Activated B cell treated with CpG ODN at 0.5 μM for 24 hours (primary cell): ENCODE data around the gene ARSB. TPM values are rescaled to one million over a fixed set of nuclear protein-coding genes. Genes with fewer than 3 reads are reported as not detected.
"Not testable (repeated sequence)": the region's sequence is repeated elsewhere in the genome, so short reads cannot be mapped to it uniquely, and the experiment has no call there.

Experiments
- ATAC-seq: fragments of 200-7000 bp; cut with Tn5 transposase; one replicate; pipeline ENCODE4 v1.10.0; 2021; ENCODE audit warnings: low read depth, mild to moderate bottlenecking, moderate library complexity
- CTCF ChIA-PET: fragments of 350-600 bp; sonication (Branson Sonifier 250); formaldehyde crosslinking; loops from one replicate; lab custom pipeline; 2021; ENCODE audit warnings: antibody characterized with exemption; lab: Charles Lee
- POLR2A ChIA-PET: fragments of 350-600 bp; sonication (Branson Sonifier 250); formaldehyde crosslinking; loops from one replicate; lab custom pipeline; 2021; ENCODE audit warnings: antibody characterized with exemption; lab: Charles Lee
- DNase-seq: peaks from one replicate; pipeline ENCODE4 v3.0.0; 2022
- H3K27ac Mint-ChIP-seq: one replicate; pipeline ENCODE4 v1.8.0; 2020; ENCODE audit warnings: mixed read lengths
- H3K27me3 Mint-ChIP-seq: one replicate; pipeline ENCODE4 v1.8.0; 2021; ENCODE audit warnings: mixed read lengths
- H3K36me3 Mint-ChIP-seq: one replicate; pipeline ENCODE4 v1.8.0; 2021; ENCODE audit warnings: low read depth, mixed read lengths
- H3K4me1 Mint-ChIP-seq: one replicate; pipeline ENCODE4 v1.8.0; 2021; ENCODE audit warnings: mixed read lengths
- H3K4me3 Mint-ChIP-seq: one replicate; pipeline ENCODE4 v1.8.0; 2020; ENCODE audit warnings: mild to moderate bottlenecking, mixed read lengths
- H3K9me3 Mint-ChIP-seq: one replicate; pipeline ENCODE4 v1.8.0; 2020; ENCODE audit warnings: mixed read lengths
- intact Hi-C: fragments of 100-400 bp; cut with micrococcal nuclease; formaldehyde crosslinking; loops from one replicate; pipeline ENCODE4 v1.15.1; 2024
- total RNA-seq: library from RNA; stranded (reverse); gene quantifications from 2 replicates; pipeline ENCODE4 v1.2.3, GENCODE V29; 2022
- TF ChIP-seq, protein P1 (sequence below): fragments of 200-600 bp; IDR thresholded peaks from one replicate; pipeline ENCODE4 v1.8.0; 2022; ENCODE audit warnings: antibody characterized with exemption, mild to moderate bottlenecking

The ARSB gene
- total RNA-seq, 1 donor from 2014 or later = 15.6 TPM

DNA sequence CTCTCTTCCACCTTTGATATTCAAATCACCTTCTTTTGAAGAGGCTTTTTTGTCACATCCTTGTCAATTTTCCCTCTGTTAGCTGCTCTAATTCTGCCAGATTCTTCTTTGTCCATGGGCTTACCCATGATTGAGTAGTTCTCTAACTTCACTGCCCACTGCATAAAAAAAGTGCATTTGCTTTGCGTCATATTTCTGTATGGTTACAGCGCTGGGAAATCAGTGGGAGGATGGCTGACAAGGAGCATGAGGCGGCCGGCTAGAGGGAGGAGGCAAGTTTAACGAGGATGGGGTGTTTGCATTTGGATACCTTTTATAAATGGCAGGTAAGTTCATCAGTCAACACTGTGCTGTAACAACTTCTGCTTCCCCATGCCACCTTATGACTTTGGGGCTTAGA lies 220.0 kb downstream of the ARSB start:
- ChIA-PET CTCF (no interaction called here), POLR2A (no interaction called here)
- Mint-ChIP-seq H3K36me3 (peaks cover 2% of the 10 kb centered on the region), H3K27me3 (no peaks in the 10 kb centered on the region), H3K9me3 (peaks cover 9% of the 10 kb centered on the region), H3K4me3 (no peak overlapping the region), H3K27ac (no peak overlapping the region), H3K4me1 (peaks cover 56% of the 10 kb centered on the region)
- TF ChIP-seq, protein P1, sequence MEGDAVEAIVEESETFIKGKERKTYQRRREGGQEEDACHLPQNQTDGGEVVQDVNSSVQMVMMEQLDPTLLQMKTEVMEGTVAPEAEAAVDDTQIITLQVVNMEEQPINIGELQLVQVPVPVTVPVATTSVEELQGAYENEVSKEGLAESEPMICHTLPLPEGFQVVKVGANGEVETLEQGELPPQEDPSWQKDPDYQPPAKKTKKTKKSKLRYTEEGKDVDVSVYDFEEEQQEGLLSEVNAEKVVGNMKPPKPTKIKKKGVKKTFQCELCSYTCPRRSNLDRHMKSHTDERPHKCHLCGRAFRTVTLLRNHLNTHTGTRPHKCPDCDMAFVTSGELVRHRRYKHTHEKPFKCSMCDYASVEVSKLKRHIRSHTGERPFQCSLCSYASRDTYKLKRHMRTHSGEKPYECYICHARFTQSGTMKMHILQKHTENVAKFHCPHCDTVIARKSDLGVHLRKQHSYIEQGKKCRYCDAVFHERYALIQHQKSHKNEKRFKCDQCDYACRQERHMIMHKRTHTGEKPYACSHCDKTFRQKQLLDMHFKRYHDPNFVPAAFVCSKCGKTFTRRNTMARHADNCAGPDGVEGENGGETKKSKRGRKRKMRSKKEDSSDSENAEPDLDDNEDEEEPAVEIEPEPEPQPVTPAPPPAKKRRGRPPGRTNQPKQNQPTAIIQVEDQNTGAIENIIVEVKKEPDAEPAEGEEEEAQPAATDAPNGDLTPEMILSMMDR = no peak
- intact Hi-C loops = no loop called here
- no peak for ATAC-seq
- DNase-seq = no peak

GRCh38 chr5:78763659-78764189 lies 221.4 kb downstream of the ARSB start:
- H3K27ac Mint-ChIP-seq = peak overlapping the region; percentile 33
- H3K9me3 Mint-ChIP-seq = peaks cover 11% of the 10 kb centered on the region
- no peaks in the 10 kb centered on the region for H3K27me3 Mint-ChIP-seq
- TF ChIP-seq, protein P1 = no peak
- ChIA-PET POLR2A (interaction anchor here (1.2 kb wide), 1 partner anchor 42 kb away, joined by 3 read pairs; no protein-coding TSS in a partner anchor), CTCF (no interaction called here)
- peaks cover 56% of the 10 kb centered on the region for H3K4me1 Mint-ChIP-seq
- ATAC-seq (no peak), DNase-seq (no peak)
- intact Hi-C loops = no loop called here
- no peak overlapping the region for H3K4me3 Mint-ChIP-seq
- H3K36me3 Mint-ChIP-seq = peaks cover 2% of the 10 kb centered on the region

- H3K27ac Mint-ChIP-seq, DNase-seq, ATAC-seq, POLR2A ChIA-PET, intact Hi-C loops, H3K36me3 Mint-ChIP-seq, H3K4me3 Mint-ChIP-seq, H3K27me3 Mint-ChIP-seq: not testable (repeated sequence)
- Mint-ChIP-seq H3K4me1 (peaks cover 60% of the 10 kb centered on the region), H3K9me3 (peaks cover 11% of the 10 kb centered on the region)
- CTCF ChIA-PET = interaction anchor here (0.6 kb wide), 1 partner anchor 41 kb away, joined by 3 read pairs; no protein-coding TSS in a partner anchor
Measured at GRCh38 chr5:78762743-78763142, 222.4 kb downstream of the ARSB start.

- Mint-ChIP-seq H3K27me3 (no peaks in the 10 kb centered on the region), H3K9me3 (peaks cover 11% of the 10 kb centered on the region), H3K36me3 (peaks cover 2% of the 10 kb centered on the region), H3K27ac (peak overlapping the region; percentile 54), H3K4me1 (peaks cover 69% of the 10 kb centered on the region), H3K4me3 (peak overlapping the region; percentile 42)
- ChIA-PET CTCF (no interaction called here), POLR2A (interaction anchor here (2.0 kb wide), 1 partner anchor 34 kb away, joined by 8 read pairs; no protein-coding TSS in a partner anchor)
- ATAC-seq (no peak), DNase-seq (no peak)
- intact Hi-C loops = no loop called here
- TF ChIP-seq, protein P1 = no peak
Measured at GRCh38 chr5:78761840-78762239, 223.3 kb downstream of the ARSB start.

- peaks cover 80% of the 10 kb centered on the region for H3K4me1 Mint-ChIP-seq
- ChIA-PET POLR2A (interaction anchor here (1.2 to 2.0 kb wide), 5 partner anchors 11 to 225 kb away, joined by 3 to 8 read pairs (median 6); partner anchors contain the start of genes ARSB and LHFPL2), CTCF (interaction anchor here (0.8 to 1.3 kb wide), 3 partner anchors 9 to 125 kb away, joined by 3 to 4 read pairs (median 3); no protein-coding TSS in a partner anchor)
Measured at GRCh38 chr5:78760770-78761169, 224.3 kb downstream of the ARSB start.

More at GRCh38 chr5:78760770-78761169, 224.3 kb downstream of the ARSB start:
- H3K4me3 Mint-ChIP-seq = peak overlapping the region; percentile 25
- peak overlapping the region; percentile 79 for H3K27ac Mint-ChIP-seq
- intact Hi-C loops = loop anchor here (1.0 kb wide), 3 partner anchors 32 to 225 kb away; partner anchors contain the start of genes ARSB and LHFPL2
- TF ChIP-seq, protein P1 = no peak
- no peak for ATAC-seq
- peaks cover 11% of the 10 kb centered on the region for H3K9me3 Mint-ChIP-seq
- H3K27me3 Mint-ChIP-seq = no peaks in the 10 kb centered on the region
- peaks cover 2% of the 10 kb centered on the region for H3K36me3 Mint-ChIP-seq
- DNase-seq = no peak
